GM12878 (cell line): ENCODE measurements around the gene CPNE9. TPM values are rescaled to one million over a fixed set of nuclear protein-coding genes. Genes with fewer than 3 reads are reported as not detected.

ENCODE experiments used
- BCL3 ChIP-seq: IDR thresholded peaks from 2 replicates; pipeline ENCODE4 v1.6.1; 2011; ENCODE audit warnings: borderline replicate concordance, low read depth, mild to moderate bottlenecking, moderate library complexity, low read length; ENCODE audit not compliant: insufficient read depth, poor library complexity, severe bottlenecking
- CBFB ChIP-seq: IDR thresholded peaks from 2 replicates; pipeline ENCODE4 v1.6.1; 2016; ENCODE audit warnings: antibody characterized with exemption, low read depth
- CREM ChIP-seq: IDR thresholded peaks from 2 replicates; pipeline ENCODE4 v1.6.1; 2014; ENCODE audit warnings: antibody characterized with exemption, low read depth
- FOXK2 ChIP-seq: fragments of 450-650 bp; IDR thresholded peaks from 2 replicates; pipeline ENCODE4 v1.6.1; 2017; ENCODE audit warnings: mild to moderate bottlenecking, moderate library complexity
- HCFC1 ChIP-seq: fragments of 150-350 bp; IDR thresholded peaks from 2 replicates; pipeline ENCODE4 v1.6.1; 2014; ENCODE audit warnings: low read length
- KDM1A ChIP-seq: fragments of 200-600 bp; sonication (generic); IDR thresholded peaks from 2 replicates; pipeline ENCODE4 v1.6.1; 2016; ENCODE audit warnings: borderline replicate concordance
- MYB ChIP-seq: fragments of 150-350 bp; IDR thresholded peaks from 2 replicates; pipeline ENCODE4 v1.6.1; 2014; ENCODE audit warnings: mild to moderate bottlenecking, low read depth, low read length, borderline replicate concordance
- PBX3 ChIP-seq: IDR thresholded peaks from 2 replicates; pipeline ENCODE4 v1.6.1; 2011; ENCODE audit warnings: mild to moderate bottlenecking, low read depth, low read length, moderate library complexity; ENCODE audit not compliant: insufficient replicate concordance
- POLR2AphosphoS2 ChIP-seq: IDR thresholded peaks from 2 replicates; pipeline ENCODE4 v1.6.1; 2011; ENCODE audit warnings: low read depth, mild to moderate bottlenecking, low read length, improper control_type of control experiment, moderate library complexity
- POU2F2 ChIP-seq: IDR thresholded peaks from 3 replicates; pipeline ENCODE4 v1.6.1; 2011; ENCODE audit warnings: low read depth, mild to moderate bottlenecking, low read length, borderline replicate concordance
- SIX5 ChIP-seq: IDR thresholded peaks from 2 replicates; pipeline ENCODE4 v1.6.1; 2011; ENCODE audit warnings: mild to moderate bottlenecking, low read depth, low read length, moderate library complexity; ENCODE audit not compliant: severe bottlenecking
- SKIL ChIP-seq: fragments of 450-650 bp; IDR thresholded peaks from 2 replicates; pipeline ENCODE4 v1.6.1; 2017; ENCODE audit warnings: mild to moderate bottlenecking, low read depth, inconsistent platforms; ENCODE audit not compliant: poor library complexity, severe bottlenecking
- SMC3 ChIP-seq: IDR thresholded peaks from 2 replicates; pipeline ENCODE4 v1.6.1; 2011; ENCODE audit warnings: low read length, improper control_type of control experiment, borderline replicate concordance
- SPI1 ChIP-seq: IDR thresholded peaks from 2 replicates; pipeline ENCODE4 v1.6.1; 2011; ENCODE audit warnings: low read depth, mild to moderate bottlenecking, low read length, moderate library complexity, borderline replicate concordance; ENCODE audit not compliant: insufficient read depth
- SUZ12 ChIP-seq: fragments of 200-600 bp; sonication (generic); IDR thresholded peaks from one replicate; pipeline ENCODE4 v1.6.1; 2018; ENCODE audit warnings: antibody characterized with exemption, mild to moderate bottlenecking; ENCODE audit not compliant: unreplicated experiment
- USF2 ChIP-seq: IDR thresholded peaks from 2 replicates; pipeline ENCODE4 v1.6.1; 2011; ENCODE audit warnings: low read depth, low read length, improper control_type of control experiment, borderline replicate concordance
- ZBTB40 ChIP-seq: fragments of 450-650 bp; IDR thresholded peaks from 2 replicates; pipeline ENCODE4 v1.6.1; 2016; ENCODE audit warnings: mild to moderate bottlenecking, moderate library complexity, borderline replicate concordance
- polyA plus RNA-seq, 11 experiments: library from polyadenylated mRNA; depleted of rRNA in 4 of 11; unstranded in 6 of 11; stranded (reverse) in 5 of 11; fragments of >200 nt; fragmentation: Nextera tagmentation in 4 of 11; fragmentation: Illumina TruSeq in 1 of 11; extraction: Ambion mirVana in 4 of 11; extraction: Trizol in 1 of 11; gene quantifications; 1 replicate in 1 of 11; 2 replicates in 10 of 11; pipeline versions ENCODE4 v1.2.1 to v1.2.3, GENCODE V29; 2011 to 2016; ENCODE audit warnings: inconsistent platforms in 2 of 11, missing spikeins in 2 of 11, low read depth in 1 of 11
- total RNA-seq, 4 experiments: library from RNA; depleted of rRNA in 3 of 4; stranded (reverse); fragments of >200 nt in 3 of 4; fragmentation: Illumina TruSeq in 1 of 4; extraction: Trizol in 1 of 4; gene quantifications; 2 replicates each; pipeline versions ENCODE4 v1.2.1 to v1.2.3, GENCODE V29; 2013 to 2021

Gene CPNE9
- total and polyA plus RNA-seq, 10 of the 15 experiments (the other 5 are each of a cell fraction or from before 2014, with no cell fraction given): 0.02 to 0.12 (median 0.05) TPM; not detected in 7

- TF ChIP-seq BCL3: no peak
- TF ChIP-seq USF2: no peak
- 0 out of 2 replicates have a peak, but pooled peaks have one; percentile 27 for TF ChIP-seq MYB
- no peak for TF ChIP-seq SIX5
- TF ChIP-seq PBX3: no peak
- no peak for TF ChIP-seq KDM1A
- TF ChIP-seq CBFB: peak; percentile 82; the same call in 1 of the 2 replicates
- no peak for TF ChIP-seq POU2F2
- peak; percentile 64; the same call in 1 of the 2 replicates for TF ChIP-seq HCFC1
- TF ChIP-seq SKIL: peak; percentile 93
- TF ChIP-seq FOXK2: peak; percentile 53; the same call in 1 of the 2 replicates
- peak; percentile 74 for TF ChIP-seq CREM
- no peak for TF ChIP-seq SMC3
- no peak for TF ChIP-seq SUZ12
- TF ChIP-seq ZBTB40: peak; percentile 82; the same call in 1 of the 2 replicates
- no peak for TF ChIP-seq SPI1
- peak; percentile 66; the same call in 1 of the 2 replicates for TF ChIP-seq POLR2AphosphoS2
Observed at GRCh38 chr3:9731206-9732079, 27.8 kb downstream of the CPNE9 start, which contains the start of gene BRPF1 (continued).
